KMS-11 (cell line): ENCODE measurements around the gene RTN4.

Experiments
- H2AFZ ChIP-seq: fragments of 200-600 bp; sonication (generic); 2 replicates; pipeline ENCODE4 v1.6.1; 2016; ENCODE audit warnings: antibody characterized with exemption, mixed run types, low read depth
- H3K27ac ChIP-seq: fragments of 200-600 bp; sonication (generic); 2 replicates; pipeline ENCODE4 v1.6.1; 2016; ENCODE audit warnings: mild to moderate bottlenecking, mixed run types
- H3K27me3 ChIP-seq: fragments of 200-600 bp; sonication (generic); 2 replicates; pipeline ENCODE4 v1.6.1; 2017; ENCODE audit warnings: mild to moderate bottlenecking, low read depth, mixed run types, moderate library complexity; ENCODE audit not compliant: insufficient read depth
- H3K36me3 ChIP-seq: fragments of 200-600 bp; sonication (generic); 2 replicates; pipeline ENCODE4 v1.6.1; 2017; ENCODE audit warnings: mild to moderate bottlenecking, mixed run types; ENCODE audit not compliant: insufficient read depth
- H3K4me1 ChIP-seq: fragments of 200-600 bp; sonication (generic); 2 replicates; pipeline ENCODE4 v1.6.1; 2016; ENCODE audit warnings: mild to moderate bottlenecking, low read depth, mixed run types; ENCODE audit not compliant: poor library complexity, severe bottlenecking
- H3K4me2 ChIP-seq: fragments of 200-600 bp; sonication (generic); 2 replicates; pipeline ENCODE4 v1.7.0; 2016; ENCODE audit warnings: mild to moderate bottlenecking, mixed run types
- H3K4me3 ChIP-seq: fragments of 200-600 bp; sonication (generic); IDR thresholded peaks from 2 replicates; pipeline ENCODE4 v1.6.1; 2017; ENCODE audit warnings: low read depth, low read length, mixed read lengths; ENCODE audit not compliant: insufficient read depth
- H3K79me2 ChIP-seq: fragments of 200-600 bp; sonication (generic); 2 replicates; pipeline ENCODE4 v1.6.1; 2016; ENCODE audit warnings: low read depth, mixed run types; ENCODE audit not compliant: insufficient read depth
- H3K9ac ChIP-seq: fragments of 200-600 bp; sonication (generic); 2 replicates; pipeline ENCODE4 v1.6.1; 2016; ENCODE audit warnings: mild to moderate bottlenecking, mixed run types
- H4K20me1 ChIP-seq: fragments of 200-600 bp; sonication (generic); 2 replicates; pipeline ENCODE4 v1.6.1; 2016; ENCODE audit warnings: mild to moderate bottlenecking, mixed run types; ENCODE audit not compliant: insufficient read depth
- CTCF ChIP-seq: fragments of 200-600 bp; sonication (generic); conservative IDR thresholded peaks from 2 replicates; pipeline ENCODE4 v1.6.1; 2017; ENCODE audit warnings: low read depth, mild to moderate bottlenecking, antibody characterized with exemption, low read length, moderate library complexity, mixed read lengths

RTN4 gene

GRCh38 chr2:54962511-54962910 lies 87.7 kb downstream of the RTN4 start:
- H3K27ac ChIP-seq = no peak overlapping the region
- no peak overlapping the region for H3K9ac ChIP-seq
- H2AFZ ChIP-seq = no peak overlapping the region
- TF ChIP-seq CTCF = no peak
- no peak overlapping the region for H3K4me2 ChIP-seq
- H3K4me3 ChIP-seq = no peak overlapping the region
- H3K79me2 ChIP-seq = no peaks in the 10 kb centered on the region
- no peaks in the 10 kb centered on the region for H4K20me1 ChIP-seq
- H3K27me3 ChIP-seq = no peaks in the 10 kb centered on the region
- no peaks in the 10 kb centered on the region for H3K36me3 ChIP-seq
- peaks cover 12% of the 10 kb centered on the region for H3K4me1 ChIP-seq

GRCh38 chr2:54960164-54960563 lies 90.1 kb downstream of the RTN4 start:
- Histone ChIP-seq H3K27me3 (no peaks in the 10 kb centered on the region), H4K20me1 (no peaks in the 10 kb centered on the region), H3K4me2 (no peak overlapping the region), H3K36me3 (no peaks in the 10 kb centered on the region), H3K79me2 (no peaks in the 10 kb centered on the region), H3K4me3 (no peak overlapping the region), H3K4me1 (peaks cover 5% of the 10 kb centered on the region), H3K9ac (no peak overlapping the region), H2AFZ (no peak overlapping the region), H3K27ac (no peak overlapping the region)
- TF ChIP-seq CTCF = no peak

GRCh38 chr2:54958717-54959371 lies 91.4 kb downstream of the RTN4 start:
- no peak overlapping the region for H2AFZ ChIP-seq
- no peak for TF ChIP-seq CTCF
- H3K27me3 ChIP-seq = no peaks in the 10 kb centered on the region
- no peak overlapping the region for H3K4me2 ChIP-seq
- no peaks in the 10 kb centered on the region for H3K79me2 ChIP-seq
- H4K20me1 ChIP-seq = no peaks in the 10 kb centered on the region
- H3K4me1 ChIP-seq = peaks cover 5% of the 10 kb centered on the region
- no peak overlapping the region for H3K4me3 ChIP-seq
- no peak overlapping the region for H3K27ac ChIP-seq
- no peaks in the 10 kb centered on the region for H3K36me3 ChIP-seq
- no peak overlapping the region for H3K9ac ChIP-seq

- H3K27ac ChIP-seq = no peak overlapping the region
- H4K20me1 ChIP-seq = no peaks in the 10 kb centered on the region
- H2AFZ ChIP-seq = no peak overlapping the region
- no peaks in the 10 kb centered on the region for H3K36me3 ChIP-seq
- H3K9ac ChIP-seq = no peak overlapping the region
- no peaks in the 10 kb centered on the region for H3K27me3 ChIP-seq
- H3K4me2 ChIP-seq = no peak overlapping the region
- H3K4me3 ChIP-seq = no peak overlapping the region
- no peak for TF ChIP-seq CTCF
- peaks cover 5% of the 10 kb centered on the region for H3K4me1 ChIP-seq
- no peaks in the 10 kb centered on the region for H3K79me2 ChIP-seq
Measured at GRCh38 chr2:54957321-54957999, 92.8 kb downstream of the RTN4 start.
